HG03196 (cell line): ENCODE results near the gene HERC2.
"Not testable (repeated sequence)": the region's sequence is repeated elsewhere in the genome, so short reads cannot be mapped to it uniquely, and the experiment has no call there.

Source experiments
- ATAC-seq: cut with Tn5 transposase; IDR thresholded peaks from one replicate; pipeline ENCODE4 v1.9.1; 2021; ENCODE audit not compliant: unreplicated experiment

HERC2 gene

DNA sequence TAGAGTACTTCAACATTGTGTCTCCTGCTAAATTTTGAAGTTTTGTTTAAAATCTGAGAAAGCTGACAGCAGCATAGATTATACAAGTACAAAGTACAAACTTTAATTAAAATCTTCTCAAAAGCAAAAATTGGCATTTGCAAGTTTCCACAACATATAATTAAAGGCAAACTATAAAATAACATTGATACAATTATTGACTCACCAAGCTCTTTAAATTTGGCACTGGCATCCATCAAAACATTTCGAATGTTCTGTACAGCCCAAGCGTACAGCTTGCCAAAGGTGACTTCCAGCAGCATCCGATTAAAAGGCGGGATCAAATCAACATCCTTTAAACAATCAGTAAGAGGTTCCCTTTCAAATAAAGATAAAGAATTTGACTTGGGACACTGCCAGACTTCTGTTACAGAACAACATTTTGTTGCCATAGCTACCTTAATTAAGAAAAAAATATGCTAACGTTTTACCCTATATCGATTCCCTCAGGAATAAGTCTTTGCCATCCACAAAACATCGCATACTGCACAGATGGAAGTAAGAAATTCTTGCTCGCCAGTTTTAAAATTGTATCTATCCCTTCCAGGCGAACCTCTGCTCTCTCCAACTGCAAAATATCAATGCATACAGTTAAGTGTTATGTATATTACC, 92.9 kb downstream of the HERC2 start:
- not testable (repeated sequence) for ATAC-seq

DNA sequence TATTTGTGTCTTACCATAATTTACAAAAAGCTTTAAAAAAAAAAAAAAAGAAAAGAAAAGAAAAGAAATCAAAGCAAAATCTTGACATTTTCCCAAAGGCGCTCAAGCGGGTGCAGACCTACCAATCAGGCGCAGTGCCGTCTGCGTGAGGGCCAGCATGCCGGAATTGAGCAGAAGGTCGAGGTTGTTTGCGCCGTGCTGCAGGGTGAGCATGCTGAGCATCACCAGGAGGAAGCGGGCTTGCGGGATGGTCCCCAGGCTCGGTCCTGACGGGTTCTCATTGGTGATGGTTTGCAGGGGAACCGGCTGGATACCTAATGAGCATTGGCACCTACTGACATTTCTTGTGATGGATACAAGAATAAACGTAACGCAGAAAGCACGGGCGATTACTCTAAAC, 93.9 kb downstream of the HERC2 start:
- no peak for ATAC-seq

DNA sequence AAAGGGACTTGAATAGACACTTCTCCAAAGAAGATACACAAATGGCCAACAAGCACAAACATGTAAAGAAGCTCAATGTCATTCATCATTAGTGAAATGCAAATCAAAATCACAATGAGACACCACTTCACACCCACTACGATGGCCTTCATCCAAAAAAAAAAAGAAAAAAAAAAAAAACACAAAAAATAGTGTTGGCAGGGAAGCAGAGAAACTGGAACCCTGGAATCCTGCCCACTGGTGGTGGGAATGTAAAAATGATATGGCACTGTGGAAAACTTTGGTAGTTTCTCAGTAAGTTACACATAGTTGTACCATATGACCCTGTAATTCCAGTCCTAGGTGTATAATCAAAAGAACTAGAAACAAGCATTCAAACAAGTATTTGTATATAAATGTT, 94.7 kb downstream of the HERC2 start:
- not testable (repeated sequence) for ATAC-seq

DNA sequence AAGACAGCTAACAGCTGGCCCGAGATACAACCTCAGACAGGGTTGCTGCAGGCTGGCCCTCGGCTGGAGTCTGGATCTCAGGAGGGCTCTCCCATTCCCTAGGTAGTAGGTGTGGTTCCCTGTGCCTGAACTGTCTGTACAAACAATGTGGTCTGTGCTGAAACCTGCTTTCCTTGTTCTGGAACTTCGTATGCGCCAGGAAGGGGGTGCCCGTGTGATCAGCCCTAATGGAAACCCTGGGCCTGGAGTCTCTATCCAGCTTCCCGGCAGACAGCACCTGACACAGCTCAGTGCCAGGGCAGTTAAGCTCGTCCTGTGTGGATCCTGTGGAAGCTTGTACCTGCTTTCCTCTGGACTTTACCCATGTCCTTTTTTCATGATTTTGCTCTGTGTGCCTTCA, 99.4 kb downstream of the HERC2 start:
- not testable (repeated sequence) for ATAC-seq

DNA sequence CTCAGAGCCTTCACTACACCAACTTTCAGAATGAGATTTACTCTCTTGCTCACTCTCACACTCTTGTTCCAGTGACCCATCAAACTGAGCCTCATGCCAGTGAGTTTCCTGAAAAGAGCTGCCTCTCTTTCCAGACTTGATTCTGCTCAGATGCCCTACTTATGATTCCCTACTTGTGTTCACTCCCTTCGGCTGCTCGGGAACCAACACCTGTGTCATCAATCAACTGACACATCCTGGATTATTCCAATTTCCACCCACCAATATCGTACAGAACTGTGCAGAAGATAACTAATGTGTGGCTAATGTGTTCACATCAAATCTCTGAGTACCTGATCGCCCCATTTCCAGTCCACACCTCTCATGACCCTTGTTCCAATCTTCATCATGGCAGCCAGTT, 100.3 kb downstream of the HERC2 start:
- ATAC-seq, result not testable (repeated sequence)

DNA sequence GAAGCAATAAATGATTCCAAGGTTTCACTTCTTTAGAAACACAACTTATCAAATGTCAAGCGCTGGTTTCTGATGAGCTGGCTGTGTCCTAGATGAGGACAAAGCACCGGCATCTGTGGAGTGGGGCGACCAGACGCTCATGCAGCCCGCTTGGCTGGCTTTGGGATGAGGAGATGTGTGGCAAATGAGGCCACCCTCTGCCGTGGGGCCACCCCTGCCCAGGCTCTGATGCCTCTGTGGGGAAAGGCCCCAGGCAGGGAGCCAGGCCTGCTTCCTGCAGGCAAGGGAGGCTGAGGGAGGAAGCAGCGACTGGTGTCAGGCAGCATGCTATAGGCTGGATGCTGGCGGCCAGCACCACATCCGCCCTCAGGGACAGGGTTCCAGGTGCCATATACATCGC, 102.9 kb downstream of the HERC2 start:
- no peak for ATAC-seq

DNA sequence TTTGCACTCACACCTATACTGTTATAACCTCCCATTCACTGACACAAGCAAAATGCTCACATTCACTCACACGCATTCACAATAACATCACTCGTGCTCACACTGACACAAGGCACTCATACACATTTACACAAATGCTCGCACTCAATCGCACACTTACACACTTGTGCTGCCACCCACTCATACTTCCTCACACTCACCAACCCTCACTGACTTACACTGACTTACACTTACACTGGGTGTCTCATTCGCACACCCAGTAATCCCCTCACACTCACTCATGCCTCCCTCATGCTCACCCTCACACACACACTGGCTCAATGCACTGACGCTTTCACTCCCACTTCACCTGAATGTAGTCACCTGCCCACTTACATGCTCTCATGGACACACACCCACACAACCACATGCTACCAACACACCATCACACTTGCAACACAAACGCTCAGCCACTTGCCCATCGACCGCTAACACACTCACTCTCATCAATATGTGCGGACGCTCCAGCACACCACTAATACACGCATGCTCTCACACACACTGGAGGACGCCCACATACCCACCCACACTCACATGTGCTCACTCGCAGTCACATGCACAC, 104.9 kb downstream of the HERC2 start:
- ATAC-seq, result not testable (repeated sequence)

DNA sequence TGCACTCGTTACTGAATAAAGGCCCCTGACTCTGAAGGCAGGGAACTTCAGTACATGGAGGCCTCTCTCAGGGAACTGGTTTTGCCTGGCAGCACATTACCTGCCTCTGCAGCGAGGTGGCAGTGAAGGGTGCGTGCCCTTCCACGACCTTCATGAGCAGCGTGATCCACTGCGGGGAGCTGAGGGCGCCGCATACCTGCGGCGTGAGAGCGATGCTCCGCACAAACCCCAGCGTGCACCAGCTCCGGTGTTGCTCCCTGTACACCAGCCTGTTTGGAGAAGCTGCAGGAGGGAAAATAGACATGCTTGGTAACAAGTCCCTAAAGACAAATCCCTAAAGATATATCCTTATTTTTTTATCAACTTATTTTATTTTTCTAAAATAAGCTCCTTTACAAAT, 106.5 kb downstream of the HERC2 start:
- ATAC-seq, result not testable (repeated sequence)

DNA sequence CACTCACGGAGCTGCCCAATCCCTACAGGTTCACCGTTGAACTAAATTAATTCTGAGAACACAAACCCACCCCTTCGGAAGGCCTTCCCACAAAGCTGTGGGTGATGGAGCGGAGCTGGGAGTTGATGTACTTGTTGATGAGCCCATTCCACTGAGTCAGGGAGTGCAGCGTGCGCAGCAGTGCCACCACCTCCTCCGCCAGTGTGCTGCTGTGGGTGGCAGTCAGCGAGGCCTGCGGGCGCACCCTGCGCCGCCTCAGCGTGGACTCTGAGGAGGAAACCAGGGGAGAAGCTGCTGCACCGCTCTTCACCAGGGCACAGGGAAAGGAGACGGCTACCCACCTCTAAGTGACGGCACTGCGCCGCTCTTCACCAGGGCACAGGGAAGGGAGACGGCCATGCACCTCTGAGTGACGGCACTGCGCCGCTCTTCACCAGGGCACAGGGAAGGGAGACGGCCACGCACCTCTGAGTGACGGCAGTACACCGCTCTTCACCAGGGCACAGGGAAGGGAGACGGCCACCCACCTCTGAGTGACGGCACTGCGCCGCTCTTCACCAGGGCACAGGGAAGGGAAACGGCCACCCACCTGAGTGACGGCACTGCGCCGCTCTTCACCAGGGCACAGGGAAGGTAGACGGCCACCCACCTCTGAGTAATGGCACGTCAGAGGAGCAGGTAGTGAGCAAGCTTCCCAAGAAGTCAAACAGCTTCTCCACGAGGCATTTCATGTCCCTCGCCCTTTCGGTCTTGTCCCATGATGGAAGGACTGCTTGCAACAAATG, 107.8 kb downstream of the HERC2 start:
- not testable (repeated sequence) for ATAC-seq

DNA sequence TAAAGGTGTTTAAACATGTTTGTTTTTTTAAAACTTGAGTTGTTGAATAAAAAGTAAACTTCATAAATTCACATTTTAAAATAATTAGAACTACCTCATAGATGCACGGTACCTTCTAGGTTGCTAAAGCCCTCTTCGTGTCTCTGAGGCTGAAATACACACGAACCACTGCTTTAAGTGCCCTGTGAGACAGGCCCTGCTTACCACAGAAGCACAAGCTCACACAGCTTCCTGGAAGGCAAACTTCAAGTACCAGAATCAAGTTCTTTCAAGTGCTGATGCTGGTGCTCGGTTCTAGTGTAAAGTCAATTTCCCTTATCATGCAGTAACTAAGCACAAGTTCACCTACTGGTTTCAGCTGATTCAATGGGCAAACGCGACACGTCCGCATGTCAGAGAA, 108.6 kb downstream of the HERC2 start:
- not testable (repeated sequence) for ATAC-seq

DNA sequence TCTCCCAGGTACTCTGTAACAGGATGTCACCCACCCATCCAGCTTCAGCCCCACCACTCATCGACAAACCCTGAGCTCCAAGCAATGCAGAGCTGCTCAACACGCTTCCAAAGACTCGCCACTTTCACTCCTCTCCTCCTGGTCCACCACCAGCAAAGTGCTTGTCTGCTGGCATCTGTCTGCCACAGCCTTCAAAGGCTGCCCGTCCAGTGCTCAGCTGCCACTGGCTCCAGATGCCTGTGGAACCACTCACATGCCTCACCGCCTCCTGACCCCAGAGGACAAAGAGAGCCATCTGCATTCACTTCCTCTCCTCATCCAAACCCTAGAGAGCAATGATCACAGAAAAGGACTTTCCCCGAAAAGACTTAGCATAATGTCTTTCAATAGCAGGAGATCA, 113.4 kb downstream of the HERC2 start:
- ATAC-seq, result no peak

DNA sequence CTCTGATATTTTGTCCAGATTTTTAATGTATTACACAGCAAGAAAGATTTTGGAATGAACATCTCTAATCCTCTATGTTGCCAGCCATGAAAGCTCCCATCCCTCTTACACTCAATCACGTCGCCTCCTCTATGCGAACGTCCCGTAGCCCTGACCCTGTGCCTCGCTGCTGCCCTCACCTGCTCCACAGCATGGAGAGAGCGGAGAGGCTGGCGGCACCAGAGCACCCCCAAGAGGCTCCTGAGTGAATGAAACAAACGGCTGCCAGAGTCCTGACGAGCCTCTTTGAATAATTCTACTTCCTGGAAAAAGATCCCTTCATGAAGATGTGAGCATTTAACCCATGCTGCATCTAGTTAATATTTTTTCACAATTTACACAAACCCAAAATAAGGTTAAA, 116.3 kb downstream of the HERC2 start:
- not testable (repeated sequence) for ATAC-seq

DNA sequence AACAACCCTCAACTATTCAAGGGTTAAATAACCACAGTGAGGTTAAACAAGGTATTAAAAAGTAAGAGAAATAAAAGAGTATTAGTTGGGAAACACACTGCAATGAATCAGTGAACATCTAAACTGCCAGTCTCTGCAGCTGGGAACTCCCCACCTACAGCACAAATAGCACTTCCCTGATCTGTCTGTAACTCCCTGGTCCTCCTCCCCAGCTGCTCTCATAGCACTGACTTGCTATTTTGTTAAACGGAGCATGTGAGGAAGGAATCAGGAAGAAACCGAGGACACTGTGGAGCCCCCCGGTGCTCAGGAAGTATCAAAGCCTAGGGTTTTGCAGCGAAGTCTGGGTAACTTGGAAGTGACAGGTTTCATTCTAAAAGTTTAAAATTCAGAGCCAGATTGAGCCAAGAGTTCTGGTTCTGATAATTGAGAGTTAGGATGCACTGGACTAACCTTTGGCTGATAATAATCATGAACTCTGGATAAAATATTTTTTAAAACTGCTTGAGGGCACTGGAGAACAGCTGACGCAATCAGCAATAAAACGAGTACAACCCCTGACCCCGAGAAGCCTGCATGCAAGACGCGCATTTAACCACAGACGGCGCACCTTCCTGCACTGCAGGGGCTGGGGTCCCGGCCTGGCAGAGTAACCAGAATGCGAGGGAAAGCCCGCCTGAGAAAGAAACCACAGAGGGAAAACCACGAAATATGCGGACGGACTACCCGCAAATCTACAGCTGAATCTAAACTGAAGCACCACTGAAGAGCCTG, 118.7 kb downstream of the HERC2 start:
- ATAC-seq, result not testable (repeated sequence)

DNA sequence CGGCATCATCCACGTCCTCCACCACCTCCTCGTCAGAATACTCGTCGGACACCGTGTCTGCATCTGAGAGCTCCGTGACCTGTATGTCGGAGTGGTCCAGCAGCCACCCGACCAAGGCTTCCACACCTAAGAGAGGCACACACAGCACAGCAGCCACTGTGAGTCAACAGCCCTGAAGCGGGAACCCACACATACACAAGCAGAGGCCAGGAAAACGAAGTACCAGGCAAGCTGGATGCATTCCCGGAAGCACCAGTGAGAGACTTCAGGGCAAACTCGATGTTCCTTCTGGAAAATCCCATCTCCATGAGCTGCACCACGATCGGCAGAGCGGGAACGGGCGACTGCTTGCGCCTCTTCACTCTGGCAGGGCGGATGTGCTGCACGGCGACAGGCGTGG, 119.9 kb downstream of the HERC2 start:
- not testable (repeated sequence) for ATAC-seq

DNA sequence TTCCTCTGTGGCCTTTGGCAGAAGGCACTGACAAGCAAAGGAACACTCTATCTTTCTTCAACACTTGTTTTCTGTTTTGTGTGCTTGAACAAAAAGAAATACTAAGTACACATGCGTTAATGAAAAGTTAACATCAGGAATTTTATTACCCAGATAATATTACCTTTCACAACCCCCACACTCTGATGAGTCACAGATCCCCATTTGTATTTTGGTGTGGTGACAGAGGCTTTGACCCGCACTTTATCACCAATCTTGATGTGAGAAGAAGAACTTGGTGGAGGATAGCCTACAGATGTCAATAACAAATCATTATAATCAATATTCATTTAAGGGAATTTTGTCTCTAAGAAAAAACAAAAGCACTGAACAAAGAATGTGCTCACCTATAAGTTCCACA, 123.8 kb downstream of the HERC2 start:
- not testable (repeated sequence) for ATAC-seq

DNA sequence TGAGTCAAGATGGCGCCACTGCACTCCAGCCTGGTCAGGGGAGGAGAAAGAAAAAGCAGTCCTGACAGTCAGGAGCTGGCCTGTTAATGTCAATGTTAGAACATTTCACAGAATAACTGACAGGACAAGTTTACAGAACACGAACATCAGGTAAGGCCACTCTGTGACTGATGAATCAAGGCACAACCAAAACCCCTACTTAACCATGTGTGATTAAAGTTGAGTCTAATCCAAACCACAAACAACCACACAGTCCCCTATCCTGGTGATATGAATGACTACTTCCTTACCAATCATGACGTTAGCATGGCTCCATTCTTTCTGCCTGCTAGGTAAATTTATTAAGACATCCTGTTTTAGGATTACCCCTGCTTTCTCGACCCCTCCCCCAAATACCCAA, 124.3 kb downstream of the HERC2 start:
- ATAC-seq, result not testable (repeated sequence)

DNA sequence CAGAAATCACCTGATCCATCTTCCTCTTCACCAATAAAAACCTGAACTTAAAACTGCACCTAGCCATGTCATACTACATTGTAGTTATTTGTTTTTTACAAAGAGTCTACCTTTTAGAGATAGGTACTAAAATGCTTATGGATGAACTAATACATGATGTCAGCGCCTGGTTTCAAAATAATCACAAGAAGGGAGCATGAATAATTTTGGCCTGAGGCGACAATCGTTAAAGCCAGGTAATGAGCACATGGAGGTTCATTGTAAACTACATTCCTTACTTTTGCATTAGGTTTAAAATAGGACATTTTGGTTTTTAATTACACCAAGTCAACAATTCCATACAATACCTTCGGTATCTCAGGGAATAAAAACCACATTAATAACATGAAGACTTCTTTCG, 125.4 kb downstream of the HERC2 start:
- not testable (repeated sequence) for ATAC-seq

DNA sequence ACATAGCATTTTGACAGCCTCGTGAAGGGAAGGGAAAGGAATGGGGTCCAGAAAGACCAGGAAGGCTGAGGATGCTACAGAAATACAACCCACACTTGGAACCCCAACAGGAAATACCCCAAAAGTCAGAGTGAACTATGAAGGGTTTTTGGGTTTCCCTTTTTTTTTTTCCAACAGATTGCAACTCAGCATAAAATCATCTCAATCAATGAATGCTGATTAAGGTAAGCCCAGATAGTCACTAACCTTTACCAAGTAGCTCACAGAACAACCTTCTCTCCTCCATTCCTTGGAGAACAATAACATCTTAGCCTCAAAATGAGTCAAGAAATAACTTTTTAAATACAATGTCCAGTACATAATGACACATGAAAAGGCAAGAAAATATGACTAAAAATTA, 129.2 kb downstream of the HERC2 start:
- no peak for ATAC-seq

DNA sequence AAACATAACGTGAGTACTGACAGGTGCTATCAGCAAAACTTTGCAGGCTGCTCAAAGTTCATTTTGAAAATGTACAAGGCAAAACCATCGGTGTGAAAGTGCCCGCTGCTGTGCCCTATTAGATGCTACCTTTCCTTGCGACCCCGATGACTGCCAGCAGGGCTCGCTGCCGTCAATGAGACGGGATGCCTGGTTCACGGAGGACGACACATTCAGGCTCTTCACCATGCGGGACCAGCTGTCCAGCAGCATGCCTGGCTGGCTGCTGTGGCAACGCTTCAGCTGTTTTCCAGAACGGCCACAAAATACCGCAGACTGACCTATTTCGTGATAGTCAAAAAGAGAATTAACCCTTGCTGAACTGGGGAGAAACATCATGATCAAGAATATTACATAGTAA, 130.1 kb downstream of the HERC2 start:
- no peak for ATAC-seq

DNA sequence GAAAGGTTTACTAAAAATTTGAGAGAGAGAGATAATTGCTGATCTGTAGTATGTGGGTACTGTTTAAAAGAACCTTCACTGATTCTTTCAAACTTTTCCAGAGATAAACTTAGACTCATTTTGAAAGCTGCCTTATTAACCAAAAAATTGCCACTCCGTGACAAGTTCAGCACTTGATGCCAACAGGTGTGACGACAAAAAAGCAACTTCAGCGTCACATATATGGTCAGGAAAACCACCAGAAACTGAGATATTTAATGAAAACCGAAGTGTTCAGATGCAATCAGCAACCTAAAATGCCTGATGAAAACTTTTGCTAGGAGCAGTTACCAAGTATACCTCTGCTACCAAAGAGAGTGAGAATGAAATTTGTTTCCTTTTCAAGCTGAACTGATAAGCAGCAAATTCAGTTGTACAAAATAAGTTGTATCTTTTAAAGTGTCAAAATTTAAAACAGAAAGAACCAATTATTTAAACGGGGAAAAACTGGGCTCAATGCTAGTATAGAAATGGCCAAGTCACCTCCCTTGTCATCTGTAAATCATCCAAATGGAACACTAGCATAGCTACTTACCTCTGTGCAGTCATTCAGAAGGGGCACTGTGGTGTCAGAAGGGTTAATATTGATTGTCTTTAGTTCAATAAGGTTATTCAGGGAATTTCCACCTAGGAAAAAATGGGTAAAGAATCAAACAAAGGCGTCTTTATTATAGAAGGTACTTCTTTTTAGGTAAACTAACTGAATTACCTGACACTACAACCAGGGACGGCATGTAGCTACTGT, 131.4 kb downstream of the HERC2 start:
- ATAC-seq, result no peak
